Chondrocyte (in vitro differentiated cells): ENCODE results near the gene USP12. TPM values are rescaled to one million over a fixed set of nuclear protein-coding genes. Genes with fewer than 3 reads are reported as not detected.

ENCODE experiments used
- DNase-seq: peaks from one replicate; pipeline ENCODE4 v3.0.0; 2021; ENCODE audit warnings: mixed read lengths, low spot score
- H3K27ac Mint-ChIP-seq: one replicate; pipeline ENCODE4 v1.8.0; 2021; ENCODE audit warnings: mild to moderate bottlenecking, moderate library complexity, mixed read lengths; ENCODE audit not compliant: unreplicated experiment
- H3K27me3 Mint-ChIP-seq: 2 replicates; pipeline ENCODE4 v1.8.0; 2021; ENCODE audit warnings: low read depth, mixed read lengths
- H3K36me3 Mint-ChIP-seq: 2 replicates; pipeline ENCODE4 v1.8.0; 2021; ENCODE audit warnings: low read depth, mixed read lengths
- H3K4me1 Mint-ChIP-seq: 2 replicates; pipeline ENCODE4 v1.8.0; 2021; ENCODE audit warnings: low read depth, mild to moderate bottlenecking, mixed read lengths
- H3K4me3 Mint-ChIP-seq: one replicate; pipeline ENCODE4 v1.8.0; 2021; ENCODE audit warnings: mild to moderate bottlenecking, moderate library complexity, mixed read lengths; ENCODE audit not compliant: unreplicated experiment
- H3K9me3 Mint-ChIP-seq: 2 replicates; pipeline ENCODE4 v1.8.0; 2021; ENCODE audit warnings: low read depth, mixed read lengths
- total RNA-seq: library from RNA; stranded (reverse); gene quantifications from 3 replicates; pipeline ENCODE4 v1.2.1, GENCODE V29; 2021
- TF ChIP-seq, protein P1 (sequence below): fragments of 200-600 bp; sonication (generic); IDR thresholded peaks from 2 replicates; pipeline ENCODE4 v1.5.0; 2021; ENCODE audit warnings: antibody characterized with exemption, mild to moderate bottlenecking, moderate library complexity

USP12 gene
- total RNA-seq, 1 donor from 2014 or later: 23.2 TPM

DNA sequence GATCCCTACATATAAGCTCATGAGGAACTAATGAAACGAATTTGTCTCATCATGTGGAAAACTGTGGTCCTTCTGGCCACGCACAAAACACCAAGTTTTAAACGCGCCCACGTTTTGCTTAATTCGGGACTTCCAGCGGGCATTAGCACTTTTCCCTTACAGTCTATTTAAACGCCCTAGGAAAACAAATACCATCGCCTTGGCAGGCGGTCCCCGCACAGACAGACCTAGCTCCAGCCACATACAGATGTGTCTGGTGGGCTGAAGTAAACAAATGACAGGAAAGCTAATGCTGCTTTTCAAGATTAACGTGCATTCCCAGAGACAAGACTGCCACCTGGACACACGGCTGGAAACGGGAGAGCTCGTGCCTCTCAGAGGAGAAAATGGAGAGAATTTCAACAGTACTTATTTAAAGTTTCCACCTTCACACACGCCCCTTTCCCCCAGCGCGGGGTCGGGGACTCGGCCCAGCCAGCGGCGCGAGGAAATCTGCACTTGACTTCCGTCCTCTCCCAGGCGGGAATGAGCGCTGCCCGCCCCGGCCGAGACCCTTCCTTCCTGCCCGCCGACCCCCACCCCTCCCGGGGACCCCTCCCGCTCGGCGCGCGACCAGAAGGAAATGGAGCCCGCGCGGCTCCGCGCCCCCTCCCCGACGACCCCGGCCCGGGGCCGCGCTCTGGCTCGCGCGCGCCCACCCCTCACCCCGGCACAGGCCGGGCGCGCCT, 931 bp downstream of the USP12 start:
- DNase-seq: no peak
- Mint-ChIP-seq H3K36me3 (no peaks in the 10 kb centered on the region), H3K4me3 (peak overlapping the region; percentile 93), H3K27me3 (no peaks in the 10 kb centered on the region), H3K4me1 (peaks cover 49% of the 10 kb centered on the region), H3K27ac (peak overlapping the region; percentile 98), H3K9me3 (no peaks in the 10 kb centered on the region)
- TF ChIP-seq, protein P1, sequence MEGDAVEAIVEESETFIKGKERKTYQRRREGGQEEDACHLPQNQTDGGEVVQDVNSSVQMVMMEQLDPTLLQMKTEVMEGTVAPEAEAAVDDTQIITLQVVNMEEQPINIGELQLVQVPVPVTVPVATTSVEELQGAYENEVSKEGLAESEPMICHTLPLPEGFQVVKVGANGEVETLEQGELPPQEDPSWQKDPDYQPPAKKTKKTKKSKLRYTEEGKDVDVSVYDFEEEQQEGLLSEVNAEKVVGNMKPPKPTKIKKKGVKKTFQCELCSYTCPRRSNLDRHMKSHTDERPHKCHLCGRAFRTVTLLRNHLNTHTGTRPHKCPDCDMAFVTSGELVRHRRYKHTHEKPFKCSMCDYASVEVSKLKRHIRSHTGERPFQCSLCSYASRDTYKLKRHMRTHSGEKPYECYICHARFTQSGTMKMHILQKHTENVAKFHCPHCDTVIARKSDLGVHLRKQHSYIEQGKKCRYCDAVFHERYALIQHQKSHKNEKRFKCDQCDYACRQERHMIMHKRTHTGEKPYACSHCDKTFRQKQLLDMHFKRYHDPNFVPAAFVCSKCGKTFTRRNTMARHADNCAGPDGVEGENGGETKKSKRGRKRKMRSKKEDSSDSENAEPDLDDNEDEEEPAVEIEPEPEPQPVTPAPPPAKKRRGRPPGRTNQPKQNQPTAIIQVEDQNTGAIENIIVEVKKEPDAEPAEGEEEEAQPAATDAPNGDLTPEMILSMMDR: peak; percentile 23

GRCh38 chr13:27170221-27170515, 1.4 kb downstream of the USP12 start:
- Mint-ChIP-seq H3K27me3 (no peaks in the 10 kb centered on the region), H3K4me3 (peak overlapping the region; percentile 93), H3K9me3 (no peaks in the 10 kb centered on the region), H3K36me3 (no peaks in the 10 kb centered on the region), H3K4me1 (peaks cover 54% of the 10 kb centered on the region), H3K27ac (peak overlapping the region; percentile 98)
- DNase-seq: no peak
- TF ChIP-seq, protein P1: peak; percentile 4

DNA sequence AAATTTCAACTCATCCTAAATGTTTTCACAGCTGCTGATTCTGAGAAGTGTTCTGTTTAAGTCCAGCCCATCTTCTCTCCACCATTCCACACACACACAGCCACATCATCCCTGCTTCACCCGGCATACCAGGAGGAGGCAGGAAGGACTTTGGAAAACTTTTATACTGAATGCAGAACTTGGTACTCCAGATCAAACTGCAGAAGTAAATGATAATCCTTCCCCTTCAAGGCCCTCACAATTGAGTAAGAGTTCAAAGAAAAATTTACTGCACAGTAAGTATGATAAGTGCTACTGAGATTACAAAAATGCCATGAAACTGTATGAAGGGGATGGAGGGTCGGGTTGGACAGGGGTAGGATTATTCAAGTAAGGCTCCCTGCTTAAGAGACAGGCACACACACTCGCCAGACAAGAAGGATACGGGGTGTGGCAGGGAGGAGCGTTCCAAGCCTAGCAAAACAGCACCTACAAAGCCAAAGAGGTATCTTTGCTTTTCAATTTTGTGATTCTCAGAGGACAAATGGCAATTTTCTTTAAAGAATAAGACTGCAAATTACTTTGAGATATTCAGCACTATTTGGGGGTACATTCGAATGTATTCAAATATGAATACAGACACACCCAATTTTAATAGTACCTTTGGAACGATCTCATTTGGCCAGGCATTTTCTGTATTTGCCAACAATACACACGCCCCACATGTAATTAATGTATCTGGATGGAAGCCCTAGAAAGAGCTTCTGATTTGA, 2.5 kb downstream of the USP12 start:
- Mint-ChIP-seq H3K4me3 (peak overlapping the region; percentile 19), H3K9me3 (no peaks in the 10 kb centered on the region), H3K27ac (peak overlapping the region; percentile 98), H3K4me1 (peaks cover 58% of the 10 kb centered on the region), H3K27me3 (no peaks in the 10 kb centered on the region), H3K36me3 (no peaks in the 10 kb centered on the region)
- no peak for DNase-seq
- TF ChIP-seq, protein P1: no peak

DNA sequence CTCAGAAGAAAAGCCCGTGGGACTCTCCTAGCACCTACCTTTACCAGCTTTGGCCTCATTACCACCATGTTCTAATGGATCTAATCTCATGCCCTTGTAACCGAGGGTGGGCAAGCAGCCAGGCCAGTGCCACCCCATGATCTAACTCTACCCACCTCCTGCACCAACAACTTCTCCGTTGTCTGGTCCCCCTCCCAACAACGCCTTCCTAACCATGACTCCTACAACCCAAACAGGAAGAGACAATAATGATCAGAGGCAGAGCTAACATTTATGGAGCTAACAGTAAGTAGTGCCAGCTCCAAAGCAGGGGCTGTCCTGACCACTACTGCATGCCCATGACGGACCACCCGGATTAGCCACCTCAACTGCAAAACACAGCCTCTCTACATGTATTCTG, 3.5 kb downstream of the USP12 start:
- no peaks in the 10 kb centered on the region for H3K27me3 Mint-ChIP-seq
- peaks cover 2% of the 10 kb centered on the region for H3K36me3 Mint-ChIP-seq
- peaks cover 61% of the 10 kb centered on the region for H3K4me1 Mint-ChIP-seq
- TF ChIP-seq, protein P1: no peak
- DNase-seq: no peak
- H3K9me3 Mint-ChIP-seq: no peaks in the 10 kb centered on the region
- H3K27ac Mint-ChIP-seq: peak overlapping the region; percentile 77
- H3K4me3 Mint-ChIP-seq: no peak overlapping the region

DNA sequence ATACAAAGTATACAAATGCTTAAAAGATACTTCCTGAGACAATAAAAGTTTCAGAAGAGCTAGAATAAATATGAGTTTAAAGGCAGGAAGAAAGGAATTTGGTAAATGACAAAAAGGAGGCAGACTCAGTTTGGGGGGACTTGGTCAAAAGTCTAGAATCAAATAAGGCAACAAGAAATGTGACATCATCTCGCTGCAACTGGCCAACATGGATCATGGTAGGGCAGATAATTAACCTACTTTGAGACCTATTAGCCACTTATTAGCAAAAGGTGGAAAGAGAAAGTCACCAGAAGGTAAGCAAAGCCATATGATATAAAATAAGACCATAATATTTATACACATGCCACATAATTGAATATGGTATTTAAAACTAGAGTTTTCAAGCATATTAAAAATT, 5.3 kb downstream of the USP12 start:
- H3K4me1 Mint-ChIP-seq: peaks cover 57% of the 10 kb centered on the region
- TF ChIP-seq, protein P1: no peak
- DNase-seq: no peak

More for the DNA sequence above, 5.3 kb downstream of the USP12 start:
- Mint-ChIP-seq H3K4me3 (no peak overlapping the region), H3K27me3 (no peaks in the 10 kb centered on the region), H3K9me3 (no peaks in the 10 kb centered on the region), H3K27ac (peak overlapping the region; percentile 74), H3K36me3 (peaks cover 2% of the 10 kb centered on the region)
